ENCODE measurements around the gene RFPL1.

Gene RFPL1

DNA sequence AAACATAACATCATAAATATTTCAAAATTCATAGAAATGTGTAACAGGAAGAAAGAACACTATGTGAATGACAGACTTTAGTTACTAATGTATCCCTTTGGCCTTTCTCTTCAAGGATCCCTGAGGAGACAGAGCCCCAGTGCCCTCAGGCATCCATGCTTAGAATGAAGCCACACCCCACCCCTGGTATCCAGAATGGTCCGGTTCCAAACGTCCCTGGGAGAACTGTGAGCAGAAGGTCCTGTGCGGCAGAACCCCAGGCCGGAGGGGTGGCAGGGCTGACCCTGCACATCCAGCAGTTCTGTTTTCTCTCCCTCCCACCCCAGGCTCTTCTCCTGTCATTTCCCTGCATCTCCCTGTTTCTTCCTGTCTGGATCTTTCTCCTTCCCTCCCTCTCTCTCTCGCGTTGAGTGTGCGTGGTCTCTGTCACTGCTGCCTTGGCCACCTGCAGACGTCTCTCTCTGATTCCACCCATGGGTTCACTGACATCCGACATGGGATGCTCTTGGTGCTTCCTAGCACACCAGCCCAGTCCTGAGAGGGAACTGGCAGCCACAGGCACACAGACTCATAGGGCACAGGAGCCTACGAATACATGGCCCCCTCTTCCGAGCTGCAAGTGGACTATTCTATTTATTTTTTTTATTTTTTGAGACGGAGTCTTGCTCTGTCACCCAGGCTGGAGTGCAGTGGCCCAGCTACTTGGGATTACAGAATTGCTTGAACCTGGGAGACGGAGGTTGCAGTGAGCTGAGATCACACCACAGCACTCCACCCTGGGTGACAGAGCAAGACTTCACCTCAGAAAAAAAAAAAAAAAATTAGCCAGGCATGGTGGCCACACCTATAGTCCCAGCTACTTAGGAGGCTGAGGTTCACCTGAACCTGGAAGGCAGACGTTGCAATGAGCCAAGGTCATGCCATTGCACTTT lies 5.7 kb downstream of the RFPL1 start:
- FAIRE-seq: no peak

DNA sequence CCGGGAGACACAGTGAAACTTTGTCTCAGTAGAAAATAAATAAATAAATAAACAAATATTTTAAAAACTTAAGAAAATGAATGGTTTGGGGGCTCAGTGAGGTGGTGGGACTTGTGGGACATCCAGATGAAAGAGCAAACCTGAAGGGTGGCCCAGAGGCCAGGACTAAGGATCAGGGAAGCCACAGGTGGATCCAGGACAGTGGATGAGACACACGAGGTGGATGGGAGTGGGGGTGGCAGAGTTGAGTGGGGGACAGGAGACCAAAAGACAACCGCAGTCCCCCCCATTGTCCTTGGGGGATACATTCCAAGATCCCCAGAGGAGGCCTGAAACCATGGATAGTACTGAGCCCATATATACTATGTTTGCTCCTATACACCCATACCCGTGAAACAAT lies 7.1 kb downstream of the RFPL1 start:
- no peak for FAIRE-seq

DNA sequence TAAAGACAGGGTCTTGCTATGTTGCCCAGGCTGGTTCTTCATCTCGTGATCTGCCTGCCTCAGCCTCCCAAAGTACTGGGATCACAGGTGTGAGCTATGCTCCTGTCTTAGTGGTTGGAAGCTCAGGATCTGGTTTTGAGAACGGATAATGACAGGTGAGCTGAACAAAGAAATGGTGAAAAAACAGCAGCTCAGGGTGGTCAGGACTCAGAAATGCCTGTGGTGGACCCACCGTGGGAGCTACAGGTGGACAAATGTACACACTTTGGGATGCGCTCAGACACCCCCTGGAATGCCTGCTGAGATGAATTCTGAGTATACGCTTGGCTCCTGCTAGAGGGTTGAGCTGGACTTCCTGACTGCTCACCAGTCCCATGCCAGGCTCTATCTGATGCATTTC lies 9.5 kb downstream of the RFPL1 start:
- FAIRE-seq: no peak

DNA sequence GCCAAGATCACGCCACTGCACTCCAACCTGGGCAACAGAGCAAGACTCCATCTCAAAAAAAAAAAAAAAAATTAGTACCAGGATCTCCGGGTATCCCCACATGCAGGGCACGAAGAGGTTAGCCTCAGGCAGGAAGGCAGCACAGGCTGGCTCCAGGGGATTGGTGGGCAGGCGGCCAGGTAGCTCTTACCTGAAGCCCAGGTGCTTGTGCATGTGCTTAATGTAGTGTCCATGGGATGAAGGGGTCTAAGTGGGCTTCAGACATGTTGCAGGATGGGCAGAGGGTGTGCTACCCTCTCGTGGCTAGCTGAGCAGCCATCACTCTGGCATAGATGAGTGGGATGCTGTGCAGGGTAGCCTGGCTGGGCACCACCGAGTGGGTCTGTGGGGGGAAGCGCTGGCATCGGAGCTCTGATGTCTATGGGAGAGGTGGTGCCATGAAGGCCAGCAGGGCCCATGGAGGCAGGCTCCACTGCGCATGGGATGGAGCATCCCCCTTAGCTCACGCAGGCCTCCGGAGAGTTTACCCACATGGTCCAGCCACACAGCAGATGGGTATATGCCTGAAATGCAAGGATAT lies 11.0 kb downstream of the RFPL1 start:
- FAIRE-seq: no peak

DNA sequence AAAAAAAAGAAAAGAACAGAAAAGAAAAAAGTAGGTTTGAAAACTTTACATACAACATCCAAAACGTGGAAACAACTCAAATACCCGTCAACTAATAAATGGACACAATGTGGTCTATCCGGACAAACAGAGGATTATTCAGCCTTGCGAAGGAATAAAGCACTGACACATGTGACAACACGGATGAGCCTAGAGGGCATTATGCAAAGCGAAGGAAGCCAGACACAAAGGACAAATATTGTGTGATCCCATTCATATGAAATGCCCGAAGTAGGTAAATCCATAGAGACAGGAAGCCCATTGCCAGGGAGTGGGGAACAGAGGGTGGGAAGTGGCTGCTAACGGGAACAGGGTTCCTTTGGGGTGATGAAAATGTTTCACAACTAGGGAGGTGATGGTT lies 11.8 kb downstream of the RFPL1 start:
- no peak for FAIRE-seq

DNA sequence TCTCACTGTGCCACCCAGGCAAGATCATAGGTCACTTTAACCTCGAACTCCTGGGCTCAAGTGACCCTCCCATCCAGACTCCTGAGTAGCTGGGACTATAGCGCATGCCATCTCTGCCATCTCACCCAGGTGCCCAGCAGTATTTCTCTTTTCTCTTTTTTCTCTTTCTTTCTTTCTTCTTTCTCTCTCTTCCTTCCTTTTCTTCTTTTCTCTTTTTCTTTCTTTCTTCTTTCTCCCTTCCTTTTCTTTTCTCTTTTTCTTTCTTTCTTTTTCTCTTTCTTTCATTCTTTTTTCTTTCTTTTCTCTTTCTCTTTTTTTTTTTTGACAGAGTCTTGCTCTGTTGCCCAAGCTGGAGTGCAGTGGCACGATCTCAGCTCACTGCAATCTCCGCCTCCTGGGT lies 13.5 kb downstream of the RFPL1 start:
- FAIRE-seq: no peak

DNA sequence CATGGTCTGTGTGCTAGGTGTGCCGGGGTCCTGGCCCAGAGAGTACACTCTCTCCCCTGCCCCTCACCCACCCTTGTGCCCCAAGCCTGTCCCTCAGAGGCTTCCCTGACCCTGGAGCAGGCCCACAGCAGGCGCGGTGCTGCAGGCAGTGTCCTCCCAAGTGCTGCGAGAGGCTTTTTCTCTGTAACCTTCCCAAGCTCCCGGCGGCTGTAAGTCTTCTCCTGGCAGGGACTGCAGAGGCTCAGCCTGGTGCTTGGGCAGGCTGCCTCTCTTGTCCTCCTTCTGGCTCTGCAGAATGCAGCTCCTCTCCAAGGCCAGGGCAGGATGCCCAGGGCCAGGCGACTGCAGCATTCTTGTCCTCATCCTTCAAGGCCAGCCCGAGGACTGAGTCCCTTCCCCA lies 15.9 kb downstream of the RFPL1 start:
- no peak for FAIRE-seq

DNA sequence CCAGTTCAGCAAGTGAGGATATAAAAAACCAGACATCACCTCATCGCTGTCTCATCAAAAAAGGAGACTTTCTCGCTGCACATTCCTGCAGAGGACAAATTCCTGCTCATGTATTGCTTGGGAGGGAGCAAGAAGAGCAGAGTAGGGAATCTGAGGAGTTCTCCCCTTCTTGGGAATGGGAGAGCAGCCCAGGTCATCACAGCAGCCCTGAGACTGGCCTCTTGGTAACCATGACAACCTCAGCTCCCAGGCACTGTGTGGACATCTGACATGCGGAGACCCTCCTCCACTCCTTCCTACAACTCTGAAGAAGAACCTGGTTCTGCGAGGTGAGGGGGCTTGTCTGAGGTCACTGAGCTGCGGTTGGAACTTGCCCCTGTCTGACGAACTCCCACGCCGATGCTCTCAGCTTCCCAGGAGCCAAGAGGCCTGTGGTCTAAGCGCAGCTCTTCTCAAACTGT lies 17.9 kb downstream of the RFPL1 start:
- no peak for FAIRE-seq

DNA sequence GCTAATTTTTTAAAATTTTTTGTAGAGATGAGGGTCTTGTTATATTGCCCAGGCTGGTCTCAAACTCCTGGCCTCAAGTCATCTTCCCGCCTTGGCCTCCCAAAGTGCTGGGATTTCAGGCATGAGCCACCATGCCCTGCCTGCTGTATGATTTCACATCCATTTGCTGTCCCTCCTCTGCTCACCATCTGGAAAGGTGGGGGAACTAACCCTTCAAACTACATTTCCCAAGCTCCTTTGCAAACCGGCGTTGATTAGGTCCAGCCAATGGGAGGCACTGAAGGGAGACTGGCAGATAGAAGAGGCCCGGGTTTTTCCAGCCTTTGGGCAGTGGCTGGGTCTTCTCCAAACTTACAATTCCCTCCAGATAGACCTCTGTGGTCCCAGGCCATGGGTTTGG lies 19.3 kb downstream of the RFPL1 start:
- no peak for FAIRE-seq

DNA sequence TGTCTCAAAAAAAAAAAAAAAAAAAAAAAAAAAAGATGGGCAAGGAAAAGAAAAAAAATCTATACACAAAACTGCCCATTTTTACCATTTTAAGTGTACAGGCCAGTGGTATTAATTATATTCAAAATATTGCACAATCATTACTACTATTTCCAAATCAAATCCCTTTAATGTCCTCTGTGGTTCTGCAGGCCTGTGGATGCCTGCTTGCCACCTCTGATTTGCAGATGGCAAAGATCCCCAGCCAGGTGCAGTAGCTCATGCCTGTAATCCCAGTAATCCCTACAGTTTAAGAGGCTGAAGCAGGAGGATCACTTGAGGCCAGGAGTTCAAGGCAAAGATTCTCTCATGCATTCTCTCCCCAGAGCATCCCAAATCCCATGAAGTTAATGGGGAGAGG lies 20.2 kb downstream of the RFPL1 start:
- no peak for FAIRE-seq

DNA sequence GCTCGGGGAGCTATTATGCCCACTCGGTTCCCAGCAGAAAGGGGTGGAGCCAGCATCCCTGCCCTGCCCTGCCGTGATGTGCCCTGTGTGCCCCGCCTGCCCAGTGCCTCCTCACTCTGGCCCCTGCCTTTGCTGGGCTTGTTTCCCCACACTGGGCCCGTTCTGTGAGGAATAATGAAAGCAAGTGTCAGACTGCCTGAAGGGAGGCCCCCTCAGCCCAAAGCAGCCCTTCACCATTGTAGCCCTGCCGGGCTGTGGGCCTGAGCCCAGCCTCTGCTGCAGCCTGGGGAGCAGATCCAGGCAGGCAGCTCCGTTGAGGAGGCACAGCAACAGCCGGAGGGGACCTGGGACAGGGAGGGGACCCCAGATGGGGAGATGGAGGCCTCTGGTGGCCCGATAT lies 21.4 kb downstream of the RFPL1 start:
- no peak for FAIRE-seq

DNA sequence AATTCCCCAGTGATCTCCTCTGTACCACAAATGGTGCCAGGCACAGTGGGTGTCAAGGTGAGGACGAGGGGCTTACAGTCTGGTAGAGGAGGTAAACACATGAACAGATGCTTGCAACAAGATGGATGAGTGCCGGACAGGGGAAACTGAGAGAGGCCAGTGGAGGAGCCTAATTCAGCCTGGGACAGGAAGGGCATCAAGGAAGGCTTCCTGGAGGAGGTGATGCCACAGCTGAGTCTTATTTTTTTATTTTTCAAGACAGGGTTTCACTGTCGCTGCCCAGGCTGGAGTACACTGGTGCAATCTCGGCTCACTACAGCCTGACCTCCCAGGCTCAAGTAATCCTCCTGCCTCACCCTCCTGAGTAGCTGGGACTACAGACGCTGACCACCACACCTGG lies 22.9 kb downstream of the RFPL1 start:
- FAIRE-seq: no peak

DNA sequence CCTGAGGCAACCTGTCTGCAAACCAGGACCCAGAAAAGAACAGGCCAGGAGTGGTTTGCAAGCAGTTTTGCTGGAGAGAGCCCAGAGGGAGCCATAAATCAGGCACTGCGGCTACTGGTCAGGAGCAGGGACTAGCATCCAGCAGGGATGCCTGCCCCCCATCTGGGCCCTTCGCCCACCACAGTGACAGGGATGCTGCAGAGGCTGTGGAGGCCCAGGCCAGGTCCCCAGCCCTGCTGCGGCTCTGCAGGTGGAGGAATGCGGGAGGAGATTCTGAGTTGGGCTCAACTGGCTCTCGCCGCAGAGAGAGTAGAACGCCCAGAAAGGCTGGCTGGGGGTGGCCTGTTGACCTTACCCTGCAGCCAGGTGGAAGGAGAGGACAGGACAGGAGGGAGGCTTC lies 25.2 kb downstream of the RFPL1 start:
- FAIRE-seq: no peak

DNA sequence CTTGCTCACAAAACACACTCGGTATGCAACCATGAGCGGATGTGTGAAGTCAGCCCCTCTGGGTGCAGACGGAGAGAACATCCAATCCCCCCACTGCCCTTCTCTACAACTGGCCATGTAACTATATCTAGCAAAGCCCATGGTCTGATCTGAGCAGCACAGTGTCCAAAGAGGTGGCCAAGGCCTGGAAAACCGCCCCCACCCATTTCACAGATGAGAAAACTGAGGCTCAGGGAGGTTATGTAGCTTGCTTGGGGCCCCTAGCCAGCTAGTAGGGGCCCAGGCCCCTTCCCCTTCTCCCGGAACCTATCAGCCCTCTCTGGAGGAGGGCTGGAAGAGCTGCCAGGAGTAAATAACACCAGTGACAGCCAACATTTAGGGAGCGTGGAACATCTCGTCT lies 26.2 kb downstream of the RFPL1 start:
- FAIRE-seq: no peak

DNA sequence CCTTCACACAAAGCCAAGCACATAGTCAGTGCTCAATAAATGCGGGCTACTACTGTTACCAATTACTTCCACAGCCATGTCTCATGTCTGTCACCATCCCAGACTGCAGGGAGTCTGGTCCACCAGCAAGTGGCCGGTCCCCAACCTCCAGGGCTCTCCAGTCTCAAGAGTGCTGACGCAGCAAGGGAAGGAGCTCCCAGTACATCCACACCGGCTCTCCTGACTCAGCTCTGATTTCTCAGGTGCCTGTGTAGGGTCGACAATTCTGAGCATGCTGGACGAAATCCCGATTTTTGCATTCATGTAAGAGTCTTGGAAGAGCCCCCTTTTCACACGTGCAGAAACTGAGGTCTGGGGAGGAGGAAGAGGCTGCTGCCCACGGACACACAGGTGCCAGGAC lies 31.4 kb downstream of the RFPL1 start:
- FAIRE-seq: no peak

DNA sequence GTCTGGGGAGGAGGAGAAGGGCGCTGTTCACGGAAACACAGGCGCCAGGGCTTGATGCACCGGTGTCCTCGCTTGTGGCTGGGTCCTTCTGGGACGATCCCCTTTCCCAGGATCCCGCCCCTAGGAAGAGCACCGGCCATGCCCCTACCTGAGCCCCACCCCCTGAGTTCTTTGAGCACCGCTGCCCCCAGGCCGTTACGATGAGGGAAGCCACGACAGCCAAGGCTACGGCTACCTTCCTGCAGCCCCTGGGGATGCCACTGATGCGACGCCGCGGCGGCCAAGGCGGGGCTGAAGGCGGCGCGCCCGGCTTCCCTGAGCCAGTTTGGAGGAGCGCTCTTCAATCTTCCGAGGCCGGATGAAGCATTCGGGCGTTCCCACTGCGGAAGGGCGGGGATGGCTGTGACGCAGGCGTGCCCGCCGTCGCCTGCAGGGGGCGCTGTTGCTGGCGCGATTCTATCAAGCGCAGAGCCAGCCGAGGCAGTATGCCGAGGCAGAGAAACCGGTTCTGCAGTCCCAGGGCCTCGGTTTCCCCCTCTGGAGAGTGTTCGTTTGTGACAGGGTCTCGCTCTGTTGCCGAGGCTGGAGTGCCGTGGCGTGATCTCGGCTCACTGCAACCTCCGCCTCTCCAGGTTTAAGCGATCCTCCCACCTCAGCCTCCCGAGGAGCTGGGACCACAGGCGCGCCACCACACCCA lies 31.9 kb downstream of the RFPL1 start:
- no peak for FAIRE-seq

DNA sequence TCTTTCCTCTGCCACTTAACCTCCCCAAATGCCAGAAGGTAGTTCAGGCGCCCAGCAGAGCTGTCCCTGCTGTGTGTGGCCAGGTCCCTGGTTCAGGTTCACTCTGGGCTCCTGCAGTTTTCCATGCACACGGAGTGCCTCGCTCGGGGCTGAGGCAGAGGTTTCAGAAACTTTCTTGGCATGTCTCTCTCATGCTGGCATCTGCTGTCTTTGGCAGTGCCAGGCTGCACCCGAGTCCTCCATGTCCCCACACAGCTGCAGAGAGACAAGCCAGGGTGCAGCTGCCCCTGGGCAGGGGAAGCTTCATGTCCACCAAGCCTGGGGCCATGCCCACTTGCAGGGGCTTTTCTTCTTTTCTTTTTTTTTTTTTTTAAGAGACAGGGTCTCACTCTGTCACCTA lies 34.6 kb downstream of the RFPL1 start:
- no peak for FAIRE-seq

DNA sequence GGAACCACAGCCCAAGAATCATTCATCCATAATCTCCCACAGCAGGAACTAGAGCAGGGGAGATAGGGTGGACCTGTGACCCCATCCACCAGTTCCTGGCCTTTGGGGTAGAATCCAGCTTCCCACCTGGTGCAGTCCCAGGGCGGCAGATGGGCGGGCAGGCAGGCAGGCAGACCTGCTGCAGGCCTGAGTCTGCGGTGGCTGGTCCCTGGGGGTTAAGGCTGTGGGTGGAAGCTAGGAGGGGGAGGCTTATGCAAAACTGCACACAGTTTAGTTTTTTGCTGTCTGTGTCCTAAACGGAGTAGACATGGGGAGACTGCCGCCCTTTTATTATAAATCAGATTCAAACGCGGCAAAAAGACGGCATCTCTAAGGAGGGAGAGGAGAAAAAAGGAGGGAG lies 37.2 kb downstream of the RFPL1 start:
- no peak for FAIRE-seq

DNA sequence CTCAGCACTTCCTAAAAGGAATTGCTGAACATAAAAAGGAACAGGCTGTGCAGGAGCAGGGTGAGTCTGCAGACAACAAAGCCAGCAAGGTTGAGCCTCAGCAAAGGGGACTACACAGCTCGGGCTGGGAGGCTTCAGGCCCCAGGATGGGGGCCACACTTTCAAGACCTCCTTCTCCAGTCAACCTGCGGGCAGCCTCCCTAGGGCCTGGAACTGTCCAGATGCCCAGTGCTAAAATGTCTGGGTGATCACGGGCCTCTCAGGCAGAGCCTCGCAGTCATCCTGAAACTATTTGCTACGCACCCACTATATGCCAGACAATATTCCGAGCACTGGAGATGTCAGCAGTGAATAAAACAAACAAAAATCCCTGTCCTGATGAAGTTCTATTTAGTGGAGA lies 37.7 kb downstream of the RFPL1 start:
- FAIRE-seq: no peak

DNA sequence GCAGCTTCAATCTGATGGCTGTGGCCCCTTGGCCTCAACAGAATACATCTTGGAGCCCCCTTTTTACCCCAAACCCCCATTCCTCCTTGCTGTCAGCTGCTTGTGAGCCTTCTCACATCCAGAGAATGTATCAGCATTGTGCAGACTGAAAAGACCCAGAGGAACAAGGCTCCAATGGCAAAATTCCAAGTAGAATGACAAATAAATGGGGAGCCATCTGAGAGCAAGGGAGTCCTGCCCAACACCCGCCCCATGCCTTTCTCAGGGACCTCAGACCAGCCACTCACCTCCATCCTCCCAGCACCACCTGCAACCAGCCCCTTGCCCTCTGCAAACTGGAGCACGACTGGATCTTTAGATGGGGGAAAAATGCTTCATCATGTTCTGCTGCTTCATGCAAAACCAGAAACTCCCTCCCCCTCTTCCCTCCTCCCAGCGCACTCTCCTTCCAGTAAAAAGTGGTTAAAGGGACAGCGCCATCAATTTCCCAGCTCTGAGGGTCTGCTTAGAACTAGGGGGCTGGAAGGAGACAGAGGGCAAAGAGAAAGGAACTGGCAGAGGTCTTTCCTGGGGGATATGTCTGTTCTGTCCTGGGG lies 39.4 kb downstream of the RFPL1 start:
- no peak for FAIRE-seq

DNA sequence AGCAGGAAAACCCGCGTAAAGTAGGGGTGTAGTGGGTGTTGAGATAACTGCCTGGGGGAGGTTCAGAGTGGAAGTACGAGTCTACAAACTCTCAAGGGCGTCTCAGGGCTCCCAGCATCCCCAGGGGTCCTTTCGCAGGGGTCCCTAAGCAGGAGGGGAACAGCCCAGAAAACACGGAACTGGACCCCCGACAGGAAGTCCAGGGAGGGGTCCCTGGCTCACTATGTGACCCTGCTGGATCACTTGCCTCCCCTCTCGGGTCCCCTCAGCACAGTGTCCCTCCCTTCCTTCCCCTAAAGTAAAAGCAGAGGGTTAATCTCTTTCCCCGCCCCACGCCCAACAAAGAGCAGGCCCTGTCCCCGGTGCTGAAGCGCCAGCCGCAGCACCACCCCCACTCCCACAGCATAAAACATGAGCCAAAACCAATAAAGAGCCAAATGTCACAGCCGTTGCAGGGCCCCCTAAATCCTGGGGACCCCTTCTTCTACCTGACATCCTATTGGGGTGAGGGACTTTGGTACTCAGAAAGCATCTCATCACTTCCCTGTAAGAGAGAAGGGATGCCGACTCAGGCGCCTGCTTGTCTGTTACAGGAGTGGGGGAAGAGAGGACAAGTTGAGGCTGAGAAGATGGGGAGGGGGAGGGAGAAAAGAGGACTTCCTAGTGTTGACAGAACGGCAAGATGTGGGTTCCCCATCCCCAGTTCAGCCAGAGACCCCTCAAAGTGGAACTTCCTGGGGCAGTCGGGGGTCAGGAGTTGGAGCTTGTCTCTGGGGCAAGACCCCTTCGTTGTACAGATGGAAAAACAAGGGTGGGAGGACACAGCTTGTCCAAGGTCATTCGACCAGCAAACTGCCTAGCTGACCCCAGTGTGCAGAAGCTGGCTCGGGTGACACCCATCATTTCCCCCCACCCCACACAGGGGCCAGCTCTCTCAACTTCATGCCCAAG lies 40.2 kb downstream of the RFPL1 start:
- no peak for FAIRE-seq
